DMS 273 (cell line): ENCODE results near the gene RPUSD3.

Experiments used
- DNase-seq: peaks from one replicate; lab custom pipeline; 2025; ENCODE audit not compliant: unreplicated experiment; lab: John Stamatoyannopoulos, UW

RPUSD3 gene

DNA sequence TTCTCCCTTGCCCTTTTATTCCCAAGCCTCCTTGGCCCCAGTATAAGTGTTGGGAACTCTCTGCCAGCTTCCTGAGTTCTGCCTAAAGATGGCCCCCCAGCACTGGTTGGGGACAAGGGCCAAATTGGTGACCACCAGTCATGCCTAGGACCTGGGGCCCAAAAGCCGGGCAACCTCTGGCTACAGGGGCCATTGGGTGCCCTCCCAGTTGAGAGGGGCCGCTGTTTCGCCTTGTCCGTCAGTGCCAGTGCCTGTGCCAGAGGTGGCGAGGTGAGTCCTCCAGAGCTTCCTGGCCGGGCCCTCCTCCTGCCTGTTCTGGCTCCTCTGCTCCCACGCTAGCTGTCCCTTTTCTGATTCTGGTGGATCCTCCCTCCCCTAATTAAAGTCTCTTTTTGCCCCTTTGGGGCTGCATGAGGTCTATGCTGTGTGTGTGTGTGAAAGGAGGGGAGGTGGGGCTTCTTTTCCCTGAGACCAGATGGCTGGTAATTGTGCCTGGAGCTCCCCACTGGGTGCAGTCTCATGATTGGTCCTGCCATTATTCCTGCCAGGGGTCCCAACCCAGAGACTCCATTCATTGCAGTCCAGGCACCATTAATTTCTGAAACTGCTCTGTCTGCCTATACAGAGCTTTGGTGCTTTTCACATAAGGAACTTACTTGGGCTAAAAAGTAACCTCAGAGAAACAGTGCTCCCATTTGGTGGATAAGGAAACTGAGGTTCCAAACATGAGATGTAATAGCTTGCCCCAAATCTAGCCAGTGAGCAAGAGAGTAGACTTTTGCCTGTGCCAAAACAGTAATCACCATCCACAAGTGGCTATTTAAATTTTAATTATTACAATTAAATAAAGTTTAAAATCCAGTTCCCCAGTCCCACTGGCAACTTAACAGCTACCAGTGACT lies 36.9 kb downstream of the RPUSD3 start:
- peak; percentile 86 for DNase-seq

DNA sequence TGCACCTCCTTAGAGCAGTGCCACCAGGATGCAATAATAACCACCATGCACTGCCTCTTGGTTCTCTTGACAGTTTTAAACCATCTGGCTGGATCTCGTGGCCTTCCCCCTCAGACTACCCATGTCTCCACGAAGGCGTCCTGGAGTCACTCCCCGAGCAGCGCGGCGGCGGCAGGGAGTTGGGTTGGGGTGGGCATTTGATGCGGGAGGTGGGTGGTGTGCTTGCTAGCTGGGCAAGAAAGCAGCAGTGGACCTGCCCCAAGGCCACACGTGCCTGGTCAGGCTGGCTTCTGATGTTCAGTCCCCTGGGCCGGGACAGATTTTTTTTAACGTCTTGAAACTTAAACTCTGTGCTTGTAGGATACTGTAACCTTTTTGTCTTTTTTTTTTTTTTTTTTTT lies 37.7 kb downstream of the RPUSD3 start:
- peak; percentile 48 for DNase-seq

DNA sequence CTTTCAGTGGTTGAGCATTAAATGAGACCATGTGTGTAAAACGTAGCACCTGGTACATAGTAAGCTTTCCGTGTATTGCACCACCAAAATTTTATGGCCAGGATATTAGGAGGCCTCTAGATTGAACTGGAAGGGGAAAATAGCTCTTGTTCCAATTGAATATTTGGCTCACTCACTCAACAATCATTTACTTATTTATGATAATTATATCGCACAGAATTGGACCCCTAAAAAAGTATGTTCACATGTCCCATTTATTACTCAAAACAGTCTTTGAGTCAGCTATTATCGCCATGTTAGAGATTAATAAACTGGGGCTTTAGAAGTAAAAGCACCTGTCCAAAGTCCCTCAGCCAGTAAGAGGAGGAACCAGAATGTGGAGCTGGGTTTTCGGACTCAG lies 38.8 kb downstream of the RPUSD3 start:
- no peak for DNase-seq

DNA sequence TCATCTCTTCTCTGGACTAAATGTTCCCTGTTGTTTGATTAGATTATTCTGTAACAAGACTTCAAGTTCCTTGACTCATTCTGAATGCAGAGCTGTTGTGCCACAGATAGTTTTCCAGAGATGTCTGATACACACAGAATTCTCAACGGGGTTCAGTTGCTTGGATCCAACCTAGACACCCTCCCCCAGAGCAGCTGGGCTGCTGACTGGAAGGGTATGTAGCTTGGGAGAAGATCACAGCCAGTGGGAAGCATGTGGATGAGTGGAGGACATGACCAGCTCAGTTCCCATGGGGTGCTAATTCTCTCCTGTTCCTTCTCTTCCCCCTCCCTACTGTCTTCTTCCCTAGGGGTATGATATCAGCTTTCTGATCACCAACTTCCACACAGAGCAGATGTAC lies 40.3 kb downstream of the RPUSD3 start:
- no peak for DNase-seq

DNA sequence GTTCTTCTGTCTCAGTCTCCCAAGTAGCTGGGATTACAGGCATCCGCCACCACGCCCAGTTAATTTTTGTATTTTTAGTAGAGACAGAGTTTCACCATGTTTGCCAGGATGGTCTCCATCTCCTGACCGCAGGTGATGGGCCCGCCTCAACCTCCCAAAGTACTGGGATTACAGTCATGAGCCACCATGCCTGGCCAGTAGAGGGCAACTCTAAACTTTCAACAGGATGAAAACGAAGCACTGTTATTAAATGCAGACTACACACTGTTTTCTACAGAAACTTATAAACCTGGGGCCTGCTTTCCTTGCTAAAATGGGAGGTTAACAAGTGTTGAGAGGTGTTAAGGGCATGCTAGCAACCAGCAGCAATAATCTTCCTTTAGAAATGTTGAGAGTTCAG lies 43.3 kb downstream of the RPUSD3 start:
- peak; percentile 26 for DNase-seq

DNA sequence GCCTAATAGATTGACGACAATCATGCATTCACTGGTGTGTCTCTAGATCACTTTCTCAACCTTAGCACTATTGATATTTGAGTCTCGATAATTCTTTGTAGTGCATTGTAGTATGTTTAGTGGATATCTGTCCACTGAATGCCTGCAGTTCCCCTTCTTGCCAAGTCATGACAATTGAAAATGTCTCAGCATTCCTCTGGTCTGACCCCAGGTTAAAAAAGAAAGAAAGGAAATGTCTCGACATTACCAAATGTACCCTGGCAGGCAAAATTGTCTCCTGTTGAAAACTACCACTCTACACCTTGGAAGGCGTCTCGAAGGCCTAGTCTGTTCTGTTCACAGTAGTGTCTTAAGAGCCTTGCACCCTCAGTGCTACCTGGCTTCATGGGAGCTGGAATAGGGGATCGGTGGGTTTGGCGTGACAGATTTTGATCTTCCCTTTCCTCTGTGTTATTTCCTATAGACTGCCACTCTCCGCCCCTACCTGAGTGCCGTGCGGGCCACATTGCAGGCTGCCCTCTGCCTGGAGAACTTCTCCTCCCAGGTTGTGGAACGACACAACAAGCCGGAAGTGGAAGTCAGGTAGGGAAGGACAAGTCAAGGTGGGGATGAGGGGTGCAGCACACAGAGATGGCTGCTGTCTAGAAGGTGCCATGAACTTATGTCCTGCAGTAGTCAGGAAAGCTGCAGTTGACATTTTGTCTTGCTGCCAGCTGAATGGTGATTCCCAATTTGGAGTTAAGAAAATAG lies 46.4 kb downstream of the RPUSD3 start:
- DNase-seq = no peak

DNA sequence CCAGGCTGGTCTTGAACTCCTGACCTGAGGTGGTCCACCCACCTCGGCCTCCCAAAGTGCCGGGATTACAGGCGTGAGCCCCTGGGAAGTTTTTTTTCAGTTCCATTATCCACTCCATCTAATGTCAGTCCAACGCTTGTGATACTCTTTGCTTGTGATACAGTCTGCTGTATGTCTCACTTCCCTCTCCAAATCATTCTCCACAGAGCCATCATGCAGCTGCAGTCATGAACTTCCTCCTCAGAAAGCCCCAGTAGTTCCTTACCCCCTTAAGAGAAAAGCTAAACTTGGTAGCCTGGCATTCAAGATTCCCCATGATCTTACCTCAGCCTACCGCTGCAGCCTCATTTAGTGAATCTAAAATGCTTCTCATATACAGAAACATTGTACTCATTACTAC lies 48.6 kb downstream of the RPUSD3 start:
- no peak for DNase-seq

DNA sequence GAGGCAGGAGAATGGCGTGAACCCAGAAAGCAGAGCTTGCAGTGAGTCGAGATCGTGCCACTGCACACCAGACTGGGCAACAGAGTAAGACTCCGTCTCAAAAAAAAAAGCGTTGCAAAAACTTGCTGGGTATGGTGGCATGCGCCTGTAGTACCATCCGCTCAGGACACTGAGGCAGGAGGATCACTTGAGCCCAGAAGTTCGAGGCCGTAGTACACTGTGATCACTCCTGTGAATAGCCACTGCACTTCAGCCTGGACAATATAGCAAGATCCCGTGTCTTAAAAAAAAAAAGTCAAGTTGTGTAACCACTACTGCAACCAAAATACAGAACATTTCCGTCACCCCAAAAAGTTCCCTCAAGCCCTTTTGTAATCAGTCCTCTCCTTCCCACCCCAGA lies 49.4 kb downstream of the RPUSD3 start:
- no peak for DNase-seq

DNA sequence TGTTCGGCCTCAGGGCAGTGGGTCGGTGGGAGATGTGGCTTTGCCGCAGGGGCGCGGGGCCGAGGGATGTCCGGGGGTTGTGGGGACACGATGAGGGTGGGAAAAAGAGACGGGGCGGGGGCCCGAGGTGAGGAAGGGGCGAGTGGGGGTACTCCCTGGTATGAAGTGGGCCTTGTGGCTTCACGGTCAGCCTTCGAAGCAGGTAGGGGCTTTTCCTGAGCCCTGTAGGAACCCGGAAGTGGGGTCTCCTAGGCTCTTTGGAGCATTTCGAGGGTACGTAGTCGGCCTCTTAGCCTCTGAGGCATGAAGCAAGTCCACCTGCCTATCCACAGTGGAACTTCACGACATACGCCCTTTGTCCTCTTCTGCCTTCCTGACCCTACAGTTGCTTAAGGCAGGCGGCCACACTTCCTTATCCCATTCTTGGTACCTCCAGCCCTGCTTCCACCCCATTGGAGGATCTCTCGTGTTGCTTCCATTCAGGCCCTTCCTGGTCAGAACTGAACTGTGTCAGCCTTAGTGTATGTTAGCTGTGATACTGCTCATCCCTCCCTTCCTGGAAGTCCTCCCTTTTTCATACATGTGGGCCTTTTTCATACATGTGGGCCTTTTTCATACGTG lies 50.5 kb downstream of the RPUSD3 start:
- DNase-seq = peak; percentile 39

DNA sequence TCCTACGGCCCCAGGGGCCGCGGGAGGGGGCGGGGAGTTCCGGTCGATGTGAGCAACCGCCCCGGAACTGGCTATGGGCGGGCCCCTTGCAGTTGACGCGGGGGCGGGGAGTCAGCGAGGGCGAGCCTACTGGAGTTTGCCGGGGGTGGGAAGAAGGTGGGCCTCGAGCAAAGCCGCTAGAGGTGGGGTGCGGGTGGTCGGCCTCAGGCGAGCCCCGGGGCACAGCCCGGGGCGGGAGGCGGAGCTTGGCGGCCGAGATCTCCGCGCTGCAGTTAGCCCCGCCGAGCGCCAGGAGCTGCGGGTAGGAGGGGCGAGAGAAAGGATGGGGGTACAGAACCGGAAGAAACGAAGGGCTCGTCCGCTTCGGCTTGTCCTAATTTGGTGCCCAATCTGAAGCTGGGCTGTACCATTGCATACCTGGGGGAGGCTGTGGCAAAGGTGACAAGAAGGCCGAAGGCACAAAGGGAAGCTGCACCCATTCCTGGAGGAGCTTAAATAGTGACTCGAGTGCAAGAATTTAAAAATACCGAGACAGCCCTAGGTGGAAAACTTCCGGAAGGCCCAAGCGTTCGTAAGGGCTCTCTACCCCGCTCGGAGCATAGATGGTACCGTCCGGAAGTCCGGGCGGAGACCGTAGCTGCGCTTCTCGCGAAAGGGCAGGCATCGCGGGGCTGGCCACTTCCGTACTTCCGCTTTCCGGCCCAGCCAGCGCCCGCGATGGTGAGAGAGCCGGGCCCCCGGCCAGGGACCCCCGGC lies 51.2 kb downstream of the RPUSD3 start, which contains the start of the genes ARPC4 and TADA3:
Gene ARPC4 (plus strand): TSS at position 678 of the 756 bp plus-strand sequence. CDS start 40 bp downstream, at position 718.
Gene TADA3 (minus strand): TSS at position 69 of the 756 bp plus-strand sequence. CDS start 1,007 bp downstream, outside the sequence.
- peak; percentile 96 for DNase-seq

DNA sequence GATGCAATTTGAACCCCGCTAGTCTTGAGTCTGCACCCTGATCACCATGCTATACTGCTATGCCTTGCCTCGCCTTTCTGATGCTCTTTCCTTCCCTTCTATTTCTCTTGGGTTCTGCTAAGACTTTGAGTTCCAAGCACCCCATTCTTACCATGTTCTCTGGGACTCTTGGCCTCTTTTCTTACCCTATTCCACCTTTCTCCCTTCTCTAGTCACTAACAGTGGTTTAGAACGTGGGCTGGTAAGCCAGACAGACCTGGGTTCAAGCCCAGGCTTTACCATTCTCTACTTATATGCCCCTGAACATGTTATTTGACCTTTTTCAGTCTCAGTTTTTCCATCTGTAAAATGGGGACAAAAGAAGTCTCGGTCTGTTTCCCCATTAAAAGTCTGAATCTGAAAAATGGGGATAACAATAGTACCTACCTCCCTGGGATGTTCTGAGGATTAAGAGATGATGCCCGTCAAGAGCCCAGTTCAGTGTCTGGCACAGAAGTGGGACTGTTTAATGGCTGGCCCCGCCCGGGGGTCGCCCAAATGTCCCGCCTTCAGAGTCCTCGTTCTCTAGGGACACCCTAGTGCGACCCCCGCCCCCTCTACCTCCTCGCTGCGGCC lies 51.9 kb downstream of the RPUSD3 start:
- no peak for DNase-seq

DNA sequence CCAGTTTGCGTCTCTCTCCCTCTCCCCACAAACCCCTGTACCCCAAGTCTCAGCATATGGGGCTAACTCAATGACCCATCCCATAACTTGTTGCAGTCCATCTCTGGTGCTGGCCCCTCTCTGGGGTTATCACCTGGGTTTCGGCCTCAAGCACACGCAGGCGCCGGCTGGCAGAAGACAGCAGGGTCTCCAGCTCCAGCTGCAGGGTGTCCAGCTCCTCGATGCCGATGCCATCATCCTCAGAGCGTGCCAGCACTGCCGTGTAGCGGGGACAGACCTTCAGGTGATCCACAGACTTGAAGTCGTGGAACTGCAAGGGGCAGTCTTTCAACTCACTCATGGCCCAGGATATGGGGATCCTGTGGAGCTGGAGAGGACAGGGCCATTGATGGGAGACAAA lies 52.7 kb downstream of the RPUSD3 start:
- no peak for DNase-seq
